Progenitor cell of endocrine pancreas (in vitro differentiated cells): Measurements from ENCODE around the gene AXL. TPM values are rescaled to one million over a fixed set of nuclear protein-coding genes. Genes with fewer than 3 reads are reported as not detected.

Source experiments
- DNase-seq: peaks from one replicate; pipeline ENCODE4 v3.0.0; 2021; ENCODE audit warnings: low spot score; ENCODE audit not compliant: unreplicated experiment
- H3K27ac Mint-ChIP-seq: 2 replicates; pipeline ENCODE4 v1.8.0; 2021; ENCODE audit warnings: mild to moderate bottlenecking, moderate library complexity, mixed read lengths
- H3K27me3 Mint-ChIP-seq: 2 replicates; pipeline ENCODE4 v1.8.0; 2021; ENCODE audit warnings: mixed read lengths
- H3K36me3 Mint-ChIP-seq: 2 replicates; pipeline ENCODE4 v1.8.0; 2022; ENCODE audit warnings: mixed read lengths; ENCODE audit not compliant: insufficient read depth
- H3K4me1 Mint-ChIP-seq: 2 replicates; pipeline ENCODE4 v1.8.0; 2021; ENCODE audit warnings: low read depth, mixed read lengths
- H3K4me3 Mint-ChIP-seq: 2 replicates; pipeline ENCODE4 v1.8.0; 2021; ENCODE audit warnings: low read depth, mild to moderate bottlenecking, moderate library complexity, mixed read lengths
- H3K9me3 Mint-ChIP-seq: 2 replicates; pipeline ENCODE4 v1.8.0; 2021; ENCODE audit warnings: low read depth, mixed read lengths
- CTCF ChIP-seq: fragments of 200-600 bp; sonication (generic); IDR thresholded peaks from one replicate; pipeline ENCODE4 v1.5.0; 2021; ENCODE audit warnings: antibody characterized with exemption, mild to moderate bottlenecking; ENCODE audit not compliant: unreplicated experiment
- total RNA-seq: library from RNA; stranded (reverse); gene quantifications from 2 replicates; pipeline ENCODE4 v1.2.1, GENCODE V29; 2021

Gene AXL
- total RNA-seq, 1 donor from 2014 or later = 14.8 TPM

- H3K27ac Mint-ChIP-seq = peak overlapping the region; percentile 99
- TF ChIP-seq CTCF = no peak
- peaks cover 16% of the 10 kb centered on the region for H3K36me3 Mint-ChIP-seq
- H3K4me3 Mint-ChIP-seq = peak overlapping the region; percentile 97
- no peaks in the 10 kb centered on the region for H3K9me3 Mint-ChIP-seq
- no peaks in the 10 kb centered on the region for H3K27me3 Mint-ChIP-seq
- DNase-seq = no peak
- H3K4me1 Mint-ChIP-seq = peaks cover 20% of the 10 kb centered on the region
These were observed 90.4 kb downstream of the AXL start for GRCh38 chr19:41309180-41310032.

GRCh38 chr19:41310033-41310831 is 91.2 kb downstream of the AXL start, which contains the start of gene CCDC97:
Gene CCDC97 (plus strand): TSS chr19:41310172. CDS start chr19:41310311, 139 bp downstream.
- TF ChIP-seq CTCF = no peak
- peaks cover 20% of the 10 kb centered on the region for H3K4me1 Mint-ChIP-seq
- H3K36me3 Mint-ChIP-seq = peaks cover 14% of the 10 kb centered on the region
- peak; percentile 76 for DNase-seq
- H3K4me3 Mint-ChIP-seq = peak within 1 kb of the TSS; percentile 97
- peak within 1 kb of the TSS; percentile 99 for H3K27ac Mint-ChIP-seq
- no peaks in the 10 kb centered on the region for H3K9me3 Mint-ChIP-seq
- H3K27me3 Mint-ChIP-seq = no peaks in the 10 kb centered on the region

- peak overlapping the region; percentile 99 for H3K27ac Mint-ChIP-seq
- no peak for DNase-seq
- no peaks in the 10 kb centered on the region for H3K9me3 Mint-ChIP-seq
- H3K36me3 Mint-ChIP-seq = peaks cover 15% of the 10 kb centered on the region
- H3K4me1 Mint-ChIP-seq = peaks cover 20% of the 10 kb centered on the region
- H3K27me3 Mint-ChIP-seq = no peaks in the 10 kb centered on the region
- H3K4me3 Mint-ChIP-seq = peak overlapping the region; percentile 97
- no peak for TF ChIP-seq CTCF
These were observed 92.0 kb downstream of the AXL start for GRCh38 chr19:41311072-41311471.

Other genes starting within 250 kb of the AXL start
- 2.0 and 3.0 TPM in 2 replicates for gene CYP2B6, start 227.9 kb upstream of the AXL start, total RNA-seq
- 0.17 TPM in 1 of 2 replicates, not detected in the other for gene CYP2A13, start 130.8 kb upstream of the AXL start, total RNA-seq
- not detected in 2 replicates for gene CYP2F1, start 104.8 kb upstream of the AXL start, total RNA-seq
- 4.0 and 5.8 TPM in 2 replicates for gene CYP2S1, start 26.0 kb upstream of the AXL start, total RNA-seq
- 256 and 259 TPM in 2 replicates for gene HNRNPUL1, start 45.1 kb downstream of the AXL start, total RNA-seq
- 44.9 and 46.5 TPM in 2 replicates for gene CCDC97, start 90.9 kb downstream of the AXL start, total RNA-seq
- gene TGFB1, start 134.7 kb downstream of the AXL start, total RNA-seq = 4.3 and 5.5 TPM in 2 replicates
- 8.6 and 10.7 TPM in 2 replicates for gene B9D2, start 144.9 kb downstream of the AXL start, total RNA-seq
- 12.8 and 14.3 TPM in 2 replicates for gene TMEM91, start 157.3 kb downstream of the AXL start, total RNA-seq
- gene EXOSC5, start 178.1 kb downstream of the AXL start, total RNA-seq = 15.4 and 17.0 TPM in 2 replicates
- 15.2 and 16.3 TPM in 2 replicates for gene BCKDHA, start 178.6 kb downstream of the AXL start, total RNA-seq
- gene B3GNT8, start 208.2 kb downstream of the AXL start, total RNA-seq = 4.4 and 4.6 TPM in 2 replicates
- gene DMAC2, start 220.7 kb downstream of the AXL start, total RNA-seq = 51.3 and 54.1 TPM in 2 replicates
- gene ERICH4, start 223.9 kb downstream of the AXL start, total RNA-seq = not detected in 2 replicates